DND-41 (cell line): ENCODE results near the gene CALML4.

Experiments used
- ATAC-seq: fragments of 200-7000 bp; cut with Tn5 transposase; 3 replicates; pipeline ENCODE4 v1.9.1; 2021; ENCODE audit warnings: low read depth; ENCODE audit not compliant: insufficient read depth
- DNase-seq: peaks from one replicate; pipeline ENCODE4 v3.0.0-alpha.2; 2020
- H2AFZ ChIP-seq: 2 replicates; pipeline ENCODE4 v1.6.0; 2012; ENCODE audit warnings: low read depth, low read length
- H3K27ac ChIP-seq: 2 replicates; pipeline ENCODE4 v1.5.1; 2012; ENCODE audit warnings: low read length, inconsistent platforms
- H3K27me3 ChIP-seq: fragments of 200-600 bp; sonication (generic); 2 replicates; pipeline ENCODE4 v1.6.0; 2012; ENCODE audit warnings: low read length, mild to moderate bottlenecking, inconsistent platforms; ENCODE audit not compliant: insufficient read depth, poor library complexity
- H3K36me3 ChIP-seq: 2 replicates; pipeline ENCODE4 v1.5.1; 2012; ENCODE audit warnings: low read length, inconsistent platforms; ENCODE audit not compliant: insufficient read depth
- H3K4me1 ChIP-seq: 2 replicates; pipeline ENCODE4 v1.5.1; 2012; ENCODE audit warnings: mild to moderate bottlenecking, low read length; ENCODE audit not compliant: insufficient read depth
- H3K4me2 ChIP-seq: 2 replicates; pipeline ENCODE4 v1.6.0; 2012; ENCODE audit warnings: mild to moderate bottlenecking, moderate library complexity, low read length, inconsistent platforms; ENCODE audit not compliant: insufficient read depth
- H3K4me3 ChIP-seq, 2 experiments: fragments of 200-600 bp in 1 of 2; shearing (Covaris generic) in 1 of 2; 2 replicates each; pipeline ENCODE4 v1.5.1; 2012 to 2016; ENCODE audit warnings: inconsistent platforms in 2 of 2, low read length in 2 of 2, mild to moderate bottlenecking in 2 of 2, low read depth in 1 of 2, moderate library complexity in 1 of 2
- H3K79me2 ChIP-seq: 2 replicates; pipeline ENCODE4 v1.6.0; 2012; ENCODE audit warnings: low read length, inconsistent platforms; ENCODE audit not compliant: insufficient read depth
- H3K9ac ChIP-seq: 2 replicates; pipeline ENCODE4 v1.6.0; 2012; ENCODE audit warnings: low read depth, mild to moderate bottlenecking, inconsistent platforms, low read length, moderate library complexity
- H3K9me3 ChIP-seq: 2 replicates; pipeline ENCODE4 v1.5.1; 2012; ENCODE audit warnings: low read length, moderate library complexity, mild to moderate bottlenecking, inconsistent platforms; ENCODE audit not compliant: insufficient read depth, severe bottlenecking
- H4K20me1 ChIP-seq: 2 replicates; pipeline ENCODE4 v1.6.0; 2012; ENCODE audit warnings: low read length; ENCODE audit not compliant: insufficient read depth
- CTCF ChIP-seq: IDR thresholded peaks from 2 replicates; pipeline ENCODE4 v1.5.1; 2012; ENCODE audit warnings: borderline replicate concordance, low read length, moderate library complexity, mild to moderate bottlenecking; ENCODE audit not compliant: poor library complexity, severe bottlenecking; ENCODE audit errors: extremely low read depth
- EZH2 ChIP-seq: IDR thresholded peaks from 3 replicates; pipeline ENCODE4 v1.6.1; 2012; ENCODE audit warnings: borderline replicate concordance, low read depth, mild to moderate bottlenecking, moderate library complexity, low read length, inconsistent platforms; ENCODE audit not compliant: severe bottlenecking

The CALML4 gene

DNA sequence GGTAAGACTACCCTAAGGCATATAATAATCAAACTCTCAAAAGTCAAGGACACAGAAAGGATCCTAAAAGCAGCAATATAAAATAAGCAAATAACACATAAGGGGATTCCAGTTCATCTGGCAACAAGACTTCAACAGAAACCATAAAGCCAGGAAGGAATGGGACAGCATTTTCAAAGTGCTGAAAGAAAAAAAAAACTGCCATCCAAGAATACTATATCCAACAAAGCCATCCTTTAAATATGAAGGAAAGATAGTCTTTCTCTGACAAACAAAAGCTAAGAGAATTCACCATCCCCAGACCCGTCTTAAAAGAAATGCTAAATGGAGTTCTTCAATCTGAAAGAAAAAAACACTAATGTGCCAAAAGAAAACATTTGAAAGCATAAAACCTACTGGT, 39.1 kb upstream of the CALML4 start:
- Histone ChIP-seq H3K36me3 (no peaks in the 10 kb centered on the region), H3K4me2 (no peak overlapping the region), H3K27ac (no peak overlapping the region), H3K27me3 (no peaks in the 10 kb centered on the region), H4K20me1 (no peaks in the 10 kb centered on the region), H2AFZ (no peak overlapping the region), H3K4me3 (no peak overlapping the region), H3K9me3 (peaks cover 3% of the 10 kb centered on the region), H3K4me1 (no peaks in the 10 kb centered on the region), H3K79me2 (no peaks in the 10 kb centered on the region), H3K9ac (no peak overlapping the region)
- no peak for DNase-seq
- ATAC-seq, result no peak
- TF ChIP-seq CTCF (no peak), EZH2 (no peak)

DNA sequence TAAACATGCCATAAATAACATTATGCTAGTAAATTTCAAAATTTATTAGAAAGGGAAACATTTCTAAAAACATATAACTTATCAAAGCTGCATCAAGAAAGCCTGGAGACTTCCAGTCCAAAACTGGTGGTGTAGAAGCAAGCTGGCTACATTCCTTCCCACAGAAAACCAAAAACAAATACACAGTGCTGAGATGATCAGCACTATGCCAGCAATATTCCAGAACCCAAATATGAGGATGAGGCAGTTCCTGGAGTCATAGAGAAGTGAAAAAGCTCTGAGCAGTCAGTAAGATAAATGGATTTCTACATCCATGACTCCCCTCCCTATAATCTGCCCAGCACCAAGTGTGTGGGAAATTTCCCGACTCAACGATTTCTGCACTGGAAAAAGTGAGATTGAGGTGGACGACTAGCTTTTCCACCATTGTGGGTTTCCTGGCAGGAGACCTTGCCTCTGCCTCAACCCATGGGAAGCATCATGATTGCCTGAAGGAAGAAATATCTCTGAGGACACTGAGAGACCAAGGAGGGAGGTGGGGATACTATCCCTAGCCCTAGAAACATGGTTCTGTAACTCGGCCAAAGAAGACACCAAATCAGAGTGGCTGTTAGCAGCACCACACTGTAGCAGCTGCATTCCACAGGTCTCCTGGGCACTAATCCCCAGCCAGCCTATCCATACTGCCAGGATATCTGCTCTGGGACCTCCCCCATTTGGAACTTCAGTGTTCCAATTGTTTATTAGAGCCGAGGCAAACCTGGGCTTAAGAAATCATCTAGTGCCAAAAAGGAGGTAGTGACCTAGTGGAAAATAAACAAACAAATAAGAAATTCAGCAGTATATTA, 36.2 kb upstream of the CALML4 start:
- ATAC-seq (no peak), DNase-seq (no peak)
- no peaks in the 10 kb centered on the region for H4K20me1 ChIP-seq
- peaks cover 3% of the 10 kb centered on the region for H3K9me3 ChIP-seq
- no peak overlapping the region for H2AFZ ChIP-seq
- no peaks in the 10 kb centered on the region for H3K4me1 ChIP-seq
- no peak overlapping the region for H3K27ac ChIP-seq
- H3K4me3 ChIP-seq, result no peak overlapping the region
- H3K79me2 ChIP-seq, result no peaks in the 10 kb centered on the region
- no peak overlapping the region for H3K9ac ChIP-seq
- no peaks in the 10 kb centered on the region for H3K27me3 ChIP-seq
- H3K36me3 ChIP-seq, result no peaks in the 10 kb centered on the region
- no peak for TF ChIP-seq CTCF
- no peak for TF ChIP-seq EZH2
- no peak overlapping the region for H3K4me2 ChIP-seq

- Histone ChIP-seq H3K4me2 (no peak overlapping the region), H2AFZ (no peak overlapping the region), H4K20me1 (no peaks in the 10 kb centered on the region), H3K4me3 (no peak overlapping the region), H3K27ac (no peak overlapping the region), H3K4me1 (no peaks in the 10 kb centered on the region), H3K36me3 (no peaks in the 10 kb centered on the region), H3K9me3 (peaks cover under 1% of the 10 kb centered on the region), H3K27me3 (no peaks in the 10 kb centered on the region), H3K9ac (no peak overlapping the region), H3K79me2 (no peaks in the 10 kb centered on the region)
- ATAC-seq (no peak), DNase-seq (no peak)
- TF ChIP-seq EZH2 (no peak), CTCF (no peak)
Measured at GRCh38 chr15:68239025-68239424, 33.9 kb upstream of the CALML4 start.
